Adipocyte (in vitro differentiated cells): ENCODE data around the gene CDH23.

Experiments used
- DNase-seq: peaks from one replicate; pipeline ENCODE4 v3.0.0-alpha.2; 2015; ENCODE audit warnings: low read depth
- H3K27me3 ChIP-seq: replicated peaks from 2 replicates; pipeline ENCODE4 v1.7.0; 2013; ENCODE audit warnings: mild to moderate bottlenecking, low read length, moderate library complexity; ENCODE audit not compliant: control insufficient read depth, insufficient read depth
- H3K36me3 ChIP-seq: 2 replicates; pipeline ENCODE4 v1.7.0; 2013; ENCODE audit warnings: low read length, mild to moderate bottlenecking, moderate library complexity; ENCODE audit not compliant: control insufficient read depth, insufficient read depth, severe bottlenecking
- H3K4me1 ChIP-seq: 2 replicates; pipeline ENCODE4 v1.7.0; 2013; ENCODE audit warnings: mild to moderate bottlenecking, low read length, moderate library complexity; ENCODE audit not compliant: control insufficient read depth, insufficient read depth
- H3K4me3 ChIP-seq: 2 replicates; pipeline ENCODE4 v1.7.0; 2013; ENCODE audit warnings: mild to moderate bottlenecking, low read length, moderate library complexity
- H3K9ac ChIP-seq: 2 replicates; pipeline ENCODE4 v1.7.0; 2013; ENCODE audit warnings: mild to moderate bottlenecking, low read length, moderate library complexity
- H3K9me3 ChIP-seq: 2 replicates; pipeline ENCODE4 v1.7.0; 2013; ENCODE audit warnings: mild to moderate bottlenecking, low read length, moderate library complexity; ENCODE audit not compliant: control insufficient read depth

The CDH23 gene

GRCh38 chr10:71587941-71588573 lies 191.3 kb downstream of the CDH23 start:
- Histone ChIP-seq H3K4me1 (peaks cover 11% of the 10 kb centered on the region), H3K9me3 (no peaks in the 10 kb centered on the region), H3K27me3 (peaks cover 36% of the 10 kb centered on the region), H3K36me3 (no peaks in the 10 kb centered on the region), H3K9ac (no peak overlapping the region), H3K4me3 (no peak overlapping the region)
- DNase-seq, result no peak

DNA sequence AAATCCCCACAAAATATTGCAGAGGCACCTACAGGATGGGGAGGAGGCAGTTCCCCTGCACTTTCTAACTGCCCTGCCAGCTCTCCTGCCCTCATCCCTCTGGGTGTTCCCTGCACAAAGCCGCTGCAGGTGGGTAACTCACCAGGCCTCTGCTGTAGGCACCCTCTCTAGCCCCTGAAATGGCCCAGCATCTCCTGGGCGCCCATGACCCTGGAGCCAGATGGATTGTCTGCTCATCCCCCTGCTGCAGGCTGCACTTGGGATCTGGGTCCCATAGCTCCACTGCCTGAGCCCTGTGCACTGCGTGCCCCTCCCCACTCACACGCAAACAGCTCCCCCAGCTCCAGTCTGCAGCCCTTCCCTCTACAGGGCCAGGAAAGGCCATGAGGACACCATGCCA lies 192.0 kb downstream of the CDH23 start:
- Histone ChIP-seq H3K27me3 (peaks cover 36% of the 10 kb centered on the region), H3K36me3 (no peaks in the 10 kb centered on the region), H3K9me3 (no peaks in the 10 kb centered on the region), H3K4me1 (peaks cover 11% of the 10 kb centered on the region), H3K4me3 (no peak overlapping the region), H3K9ac (no peak overlapping the region)
- DNase-seq, result no peak

- Histone ChIP-seq H3K4me3 (no peak overlapping the region), H3K4me1 (peaks cover 11% of the 10 kb centered on the region), H3K27me3 (peaks cover 32% of the 10 kb centered on the region), H3K36me3 (no peaks in the 10 kb centered on the region), H3K9ac (no peak overlapping the region), H3K9me3 (no peaks in the 10 kb centered on the region)
- DNase-seq, result peak; percentile 10
These were observed 193.2 kb downstream of the CDH23 start for GRCh38 chr10:71589617-71590551.

DNA sequence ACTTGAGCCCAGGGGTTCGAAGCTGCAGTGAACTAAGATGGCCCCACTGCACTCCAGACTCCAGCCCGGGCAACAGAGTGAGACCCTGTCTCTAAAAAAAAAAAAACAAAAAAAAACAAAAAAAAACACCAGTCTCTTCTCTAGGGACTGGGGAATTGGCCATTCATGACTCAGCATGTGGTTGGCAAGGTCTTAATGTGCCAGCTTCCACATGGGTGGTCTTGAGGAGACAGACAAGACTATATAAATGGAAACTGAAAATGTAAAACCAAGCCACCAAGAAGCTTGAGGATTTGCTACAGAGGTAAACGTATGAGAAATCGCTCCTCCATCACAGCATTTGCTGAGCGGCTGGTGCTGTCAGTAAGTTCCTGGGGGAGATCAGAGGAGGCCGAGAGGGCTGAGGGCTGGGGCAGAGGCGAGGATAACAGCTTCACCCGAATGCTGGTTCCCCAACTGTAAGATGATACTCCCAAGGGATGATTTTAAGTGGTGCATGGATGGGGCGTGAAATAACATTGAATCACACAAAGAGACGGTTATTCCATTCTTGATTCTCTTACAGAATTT lies 194.1 kb downstream of the CDH23 start:
- H3K36me3 ChIP-seq, result no peaks in the 10 kb centered on the region
- peaks cover 24% of the 10 kb centered on the region for H3K27me3 ChIP-seq
- no peak overlapping the region for H3K4me3 ChIP-seq
- H3K9me3 ChIP-seq, result no peaks in the 10 kb centered on the region
- no peak overlapping the region for H3K9ac ChIP-seq
- DNase-seq, result no peak
- peaks cover 11% of the 10 kb centered on the region for H3K4me1 ChIP-seq

DNA sequence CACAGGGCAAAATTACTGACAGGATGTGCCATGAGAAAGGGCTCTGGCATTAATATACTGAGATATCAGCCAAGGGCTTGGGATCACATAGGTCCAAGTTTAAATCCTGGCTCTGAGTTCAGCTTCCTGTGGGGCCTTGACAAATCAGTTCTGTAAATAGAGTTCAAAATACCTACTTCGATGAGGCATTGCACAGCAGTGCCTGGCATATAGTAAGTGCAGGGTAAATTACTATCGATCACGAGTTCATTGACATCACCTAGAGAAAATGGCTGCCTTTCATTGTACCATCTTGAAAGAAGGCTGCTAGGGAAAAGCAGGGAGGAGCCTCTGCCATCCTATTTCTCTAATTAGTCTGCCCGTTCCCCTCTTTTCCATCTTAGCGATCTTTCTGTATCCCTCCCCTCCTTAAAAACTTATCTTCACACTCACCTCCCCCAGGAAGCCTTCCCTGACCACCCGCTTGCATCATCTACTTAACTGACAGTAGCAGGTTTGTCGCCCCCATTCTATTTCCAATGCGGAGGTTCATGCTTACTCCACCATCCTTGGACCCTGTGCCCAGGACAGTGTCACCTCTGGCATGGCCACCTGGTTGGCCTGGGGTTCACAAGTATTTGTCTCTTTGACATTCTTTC lies 198.3 kb downstream of the CDH23 start:
- Histone ChIP-seq H3K4me3 (no peak overlapping the region), H3K9ac (no peak overlapping the region), H3K36me3 (no peaks in the 10 kb centered on the region), H3K9me3 (no peaks in the 10 kb centered on the region), H3K27me3 (peaks cover 10% of the 10 kb centered on the region), H3K4me1 (peaks cover 26% of the 10 kb centered on the region)
- DNase-seq, result no peak

DNA sequence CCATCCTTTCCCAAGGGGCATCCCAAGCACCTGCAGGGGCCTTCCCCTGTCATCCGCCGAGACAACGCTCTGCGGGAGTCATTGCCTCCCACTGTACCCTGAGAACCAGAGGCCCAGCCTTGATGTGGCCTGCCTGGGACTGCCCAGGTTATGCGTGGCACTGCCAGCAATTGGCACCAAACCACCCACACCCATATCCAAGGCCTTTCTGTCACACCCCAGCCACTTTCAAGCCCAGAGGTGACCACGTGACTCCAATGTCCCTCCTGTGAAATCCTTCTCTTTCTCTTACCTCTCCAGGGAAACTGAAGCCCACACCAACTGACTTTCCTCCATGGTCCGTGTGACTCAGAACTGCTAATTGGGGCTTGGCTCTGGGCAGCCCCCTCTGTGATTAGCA lies 198.9 kb downstream of the CDH23 start:
- no peaks in the 10 kb centered on the region for H3K36me3 ChIP-seq
- H3K4me1 ChIP-seq, result peaks cover 27% of the 10 kb centered on the region
- no peak overlapping the region for H3K4me3 ChIP-seq

DNA sequence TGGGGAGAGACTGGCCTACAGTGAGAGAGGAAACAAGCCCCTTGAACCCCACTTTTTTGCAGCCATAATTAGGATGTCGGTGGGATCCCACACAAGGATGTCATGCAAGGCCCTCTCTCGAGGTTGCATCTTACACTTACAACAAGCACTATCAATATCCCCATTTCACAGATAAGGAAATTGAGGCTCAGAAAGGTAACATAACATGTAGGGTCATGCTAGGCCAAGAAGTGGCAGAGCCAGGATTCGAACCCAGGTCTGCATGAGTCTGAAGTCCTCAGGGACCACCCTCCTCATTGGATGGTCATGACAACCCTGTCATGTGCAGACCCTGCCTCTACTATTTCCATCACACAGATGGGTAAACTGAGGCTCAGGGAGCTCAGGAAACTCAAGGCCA lies 199.4 kb downstream of the CDH23 start:
- H3K27me3 ChIP-seq, result peaks cover 10% of the 10 kb centered on the region
- H3K9ac ChIP-seq, result no peak overlapping the region
- no peak overlapping the region for H3K4me3 ChIP-seq
- DNase-seq, result no peak
- H3K4me1 ChIP-seq, result peaks cover 32% of the 10 kb centered on the region
- no peaks in the 10 kb centered on the region for H3K36me3 ChIP-seq
- H3K9me3 ChIP-seq, result no peaks in the 10 kb centered on the region

More for the DNA sequence above, 198.9 kb downstream of the CDH23 start:
- H3K9me3 ChIP-seq, result no peaks in the 10 kb centered on the region
- H3K27me3 ChIP-seq, result peaks cover 10% of the 10 kb centered on the region
- DNase-seq, result no peak
- no peak overlapping the region for H3K9ac ChIP-seq

DNA sequence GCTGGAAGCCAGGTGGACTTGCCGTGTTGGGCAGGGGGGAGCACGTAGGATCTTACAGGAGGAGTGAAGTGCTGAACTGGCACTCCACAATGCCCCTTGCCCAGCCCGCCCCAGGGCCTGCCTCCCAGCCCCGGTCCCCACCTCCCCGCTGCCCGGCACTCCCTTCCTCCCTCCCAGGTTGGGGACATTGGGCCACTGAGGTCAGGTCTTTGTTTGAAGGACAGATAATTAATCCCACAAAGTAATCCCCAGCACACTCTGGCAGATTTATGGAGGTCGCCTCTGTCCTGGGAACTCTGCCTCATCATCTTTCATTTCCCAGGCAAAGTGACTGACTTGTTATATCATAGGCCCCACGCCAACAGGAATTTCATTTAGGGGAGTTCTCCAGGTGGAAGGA lies 200.0 kb downstream of the CDH23 start:
- Histone ChIP-seq H3K4me1 (peaks cover 38% of the 10 kb centered on the region), H3K27me3 (peaks cover 7% of the 10 kb centered on the region), H3K9ac (no peak overlapping the region), H3K4me3 (no peak overlapping the region), H3K36me3 (no peaks in the 10 kb centered on the region), H3K9me3 (no peaks in the 10 kb centered on the region)
- no peak for DNase-seq

- H3K27me3 ChIP-seq, result no peaks in the 10 kb centered on the region
- peaks cover 38% of the 10 kb centered on the region for H3K4me1 ChIP-seq
- peak overlapping the region; percentile 62 for H3K4me3 ChIP-seq
- peak overlapping the region; percentile 86 for H3K9ac ChIP-seq
- H3K36me3 ChIP-seq, result no peaks in the 10 kb centered on the region
- DNase-seq, result no peak
- H3K9me3 ChIP-seq, result no peaks in the 10 kb centered on the region
These were observed 201.2 kb downstream of the CDH23 start for GRCh38 chr10:71597821-71598498.

GRCh38 chr10:71598621-71599055 lies 201.9 kb downstream of the CDH23 start:
- H3K4me1 ChIP-seq, result peaks cover 38% of the 10 kb centered on the region
- no peaks in the 10 kb centered on the region for H3K9me3 ChIP-seq
- H3K4me3 ChIP-seq, result peak overlapping the region; percentile 62
- peak; percentile 59 for DNase-seq
- peak overlapping the region; percentile 86 for H3K9ac ChIP-seq
- no peaks in the 10 kb centered on the region for H3K36me3 ChIP-seq
- H3K27me3 ChIP-seq, result no peaks in the 10 kb centered on the region
